Pericardium fibroblast (primary cell): ENCODE results near the gene OR4B1. TPM values are rescaled to one million over a fixed set of nuclear protein-coding genes. Genes with fewer than 3 reads are reported as not detected.

Source experiments
- total RNA-seq: library from RNA; depleted of rRNA; stranded (reverse); fragments of >200 nt; gene quantifications from 2 replicates; pipeline ENCODE4 v1.2.3, GENCODE V29; 2015

OR4B1 gene, protein sequence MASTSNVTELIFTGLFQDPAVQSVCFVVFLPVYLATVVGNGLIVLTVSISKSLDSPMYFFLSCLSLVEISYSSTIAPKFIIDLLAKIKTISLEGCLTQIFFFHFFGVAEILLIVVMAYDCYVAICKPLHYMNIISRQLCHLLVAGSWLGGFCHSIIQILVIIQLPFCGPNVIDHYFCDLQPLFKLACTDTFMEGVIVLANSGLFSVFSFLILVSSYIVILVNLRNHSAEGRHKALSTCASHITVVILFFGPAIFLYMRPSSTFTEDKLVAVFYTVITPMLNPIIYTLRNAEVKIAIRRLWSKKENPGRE
- not detected in 2 replicates for total RNA-seq

DNA sequence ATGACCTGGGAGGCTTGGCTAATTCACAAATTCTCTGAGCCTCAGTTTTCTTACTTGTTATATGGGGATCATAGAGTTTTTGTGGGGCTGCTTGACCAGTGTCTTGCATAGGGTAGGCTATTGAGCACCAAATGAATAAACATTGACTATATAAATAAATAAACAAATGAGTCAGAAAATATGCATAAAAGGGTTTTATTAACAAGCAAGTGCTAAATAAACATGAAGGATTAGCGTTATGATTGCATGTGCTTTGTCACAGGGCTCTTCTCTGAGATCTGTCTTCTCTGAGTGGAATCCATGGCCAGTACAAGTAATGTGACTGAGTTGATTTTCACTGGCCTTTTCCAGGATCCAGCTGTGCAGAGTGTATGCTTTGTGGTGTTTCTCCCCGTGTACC is at the start of gene OR4B1:
OR4B1 (plus strand) TSS at position 301 of the 400 bp plus-strand sequence; CDS start at position 301, 0 bp downstream.

DNA sequence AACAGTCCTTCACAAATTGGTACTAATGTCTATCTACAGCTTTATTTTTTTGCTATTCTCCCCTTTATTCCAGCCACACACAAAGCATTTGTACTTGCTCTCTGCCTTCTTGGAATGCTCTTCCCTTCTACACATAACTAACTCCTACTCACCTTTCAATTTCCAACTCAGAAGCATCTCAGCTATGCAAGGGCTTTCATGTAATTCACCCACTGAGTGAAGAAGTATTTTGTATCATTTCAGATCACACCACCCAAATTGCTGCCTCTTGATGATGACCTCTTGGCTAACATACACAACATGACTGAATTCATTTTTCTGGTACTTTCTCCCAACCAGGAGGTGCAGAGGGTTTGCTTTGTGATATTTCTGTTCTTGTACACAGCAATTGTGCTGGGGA is 28.2 kb downstream of the OR4B1 start, which contains the start of gene OR4X2:
OR4X2 (plus strand) TSS at position 301 of the 400 bp plus-strand sequence; CDS start at position 301, 0 bp downstream.

DNA sequence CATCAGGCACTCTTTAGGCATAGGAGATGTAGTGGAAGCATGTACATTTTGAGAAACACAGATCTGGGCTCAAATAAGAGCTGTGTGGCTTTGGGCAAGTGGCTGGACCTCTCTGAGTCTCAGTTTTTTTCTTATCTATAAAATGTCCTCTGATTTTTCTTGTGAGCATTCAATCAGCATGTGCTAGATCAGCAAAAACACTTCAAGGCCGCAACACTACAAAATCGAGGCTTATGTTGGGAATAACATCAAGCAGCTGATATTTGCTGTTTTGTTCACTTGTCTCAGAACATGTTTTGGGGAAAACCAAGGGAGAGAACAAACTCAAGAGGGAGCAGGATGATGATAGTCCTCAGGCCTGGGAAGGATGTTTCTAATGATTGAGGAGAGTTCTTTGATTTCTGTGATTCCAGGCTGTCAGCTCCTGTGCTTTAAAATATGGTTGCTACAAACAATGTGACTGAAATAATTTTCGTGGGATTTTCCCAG is 46.9 kb downstream of the OR4B1 start, which contains the start of gene OR4X1:
OR4X1 (plus strand) TSS at position 439 of the 489 bp plus-strand sequence; CDS start at position 439, 0 bp downstream.

Other genes with a start within 250 kb of the OR4B1 start
- 3.8 and 4.0 TPM in 2 replicates for gene PTPRJ, start 236.3 kb upstream of the OR4B1 start, total RNA-seq
- not detected in 2 replicates for gene OR4X2, start 28.3 kb downstream of the OR4B1 start, total RNA-seq
- not detected in 2 replicates for gene OR4X1, start 47.1 kb downstream of the OR4B1 start, total RNA-seq
- gene OR4S1, start 89.4 kb downstream of the OR4B1 start, total RNA-seq = not detected in 2 replicates
- not detected in 2 replicates for gene OR4C3, start 108.1 kb downstream of the OR4B1 start, total RNA-seq
- gene OR4C5, start 149.7 kb downstream of the OR4B1 start, total RNA-seq = not detected in 2 replicates